Stimulated activated CD4-positive, alpha-beta T cell treated with anti-CD3 and anti-CD28 coated beads, Interleukin-12 subunit alpha, Interleukin-12 subunit beta, amount 100 ng/mL, for 48 hours (primary cell): ENCODE results near the gene SLCO4A1.

Experiments
- DNase-seq, 3 donors: peaks; one replicate each; pipeline ENCODE4 v3.0.0-alpha.2; 2020; ENCODE audit warnings: low read depth in 2 of 3, low spot score in 1 of 3

SLCO4A1 gene

GRCh38 chr20:62642051-62642665 lies at the start of gene SLCO4A1:
Gene SLCO4A1 (plus strand): TSS chr20:62642503. CDS start chr20:62656455, 13,952 bp downstream.
- peak; percentile 70 to 86 (median 82) for DNase-seq

- DNase-seq, result no peak
These were observed 49.7 kb upstream of the SLCO4A1 start for GRCh38 chr20:62592506-62593177.

DNA sequence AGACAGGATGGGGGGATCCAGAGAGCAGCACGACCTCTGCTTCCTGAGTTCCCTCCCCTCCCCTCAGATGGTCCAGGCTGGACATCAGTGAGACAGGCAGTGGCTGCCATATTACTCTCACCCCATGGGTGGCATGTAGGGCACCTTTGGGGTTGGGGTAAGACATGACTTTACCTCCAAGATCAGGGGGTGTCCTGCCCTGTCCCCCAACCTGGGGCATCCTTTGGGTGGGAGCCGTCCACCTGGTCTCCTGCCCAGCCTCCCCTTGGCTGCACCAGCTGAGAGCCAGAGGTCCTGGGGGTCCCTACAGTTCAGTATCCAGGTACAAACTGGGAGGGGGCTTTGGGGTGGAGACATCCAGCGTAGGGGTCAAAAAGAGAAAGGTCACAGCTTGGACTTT lies 48.7 kb upstream of the SLCO4A1 start:
- DNase-seq, result no peak

- no peak for DNase-seq
These were observed 47.2 kb upstream of the SLCO4A1 start for GRCh38 chr20:62595069-62595468.

GRCh38 chr20:62595491-62595890 lies 46.8 kb upstream of the SLCO4A1 start:
- DNase-seq, result no peak

DNA sequence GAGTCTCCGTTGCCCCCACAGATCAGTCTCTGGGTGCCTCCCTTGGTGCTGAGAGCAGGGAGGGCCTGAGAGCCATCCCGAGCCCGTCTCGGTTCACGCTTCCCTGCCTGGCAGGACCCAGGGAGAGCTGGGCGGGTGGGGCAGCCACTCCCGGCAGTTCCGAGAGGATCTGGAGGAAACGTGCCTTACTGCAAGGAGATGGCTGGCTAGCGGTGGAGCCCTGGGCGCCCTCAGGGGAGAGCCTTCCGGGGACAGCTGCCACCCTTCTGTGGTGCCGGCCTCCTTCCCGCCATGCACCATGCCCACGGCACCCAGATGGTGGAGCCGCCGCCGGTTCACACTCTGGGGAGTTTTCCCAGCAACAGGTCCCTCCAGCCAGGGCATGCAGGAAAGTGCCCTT lies 45.8 kb upstream of the SLCO4A1 start:
- DNase-seq, result no peak

DNA sequence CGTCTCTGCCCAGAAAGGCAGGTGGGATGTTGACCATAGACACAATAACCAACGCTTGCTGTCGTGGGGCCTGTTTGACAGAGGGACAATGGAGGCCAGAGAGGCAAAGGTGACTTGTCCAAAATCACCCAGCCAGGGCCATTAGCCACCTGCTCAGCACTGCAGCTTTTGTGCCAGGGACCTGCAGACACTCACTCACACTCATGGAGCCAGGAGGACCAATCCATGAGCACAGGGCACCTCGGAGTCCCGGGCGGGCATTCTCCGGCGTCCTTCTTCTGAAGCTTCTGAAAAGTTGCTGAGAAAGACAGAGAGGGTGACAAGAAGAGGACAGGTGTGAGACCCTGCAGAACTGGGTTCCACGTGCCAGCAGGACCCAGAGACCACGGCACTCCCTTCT lies 45.4 kb upstream of the SLCO4A1 start:
- no peak for DNase-seq

DNA sequence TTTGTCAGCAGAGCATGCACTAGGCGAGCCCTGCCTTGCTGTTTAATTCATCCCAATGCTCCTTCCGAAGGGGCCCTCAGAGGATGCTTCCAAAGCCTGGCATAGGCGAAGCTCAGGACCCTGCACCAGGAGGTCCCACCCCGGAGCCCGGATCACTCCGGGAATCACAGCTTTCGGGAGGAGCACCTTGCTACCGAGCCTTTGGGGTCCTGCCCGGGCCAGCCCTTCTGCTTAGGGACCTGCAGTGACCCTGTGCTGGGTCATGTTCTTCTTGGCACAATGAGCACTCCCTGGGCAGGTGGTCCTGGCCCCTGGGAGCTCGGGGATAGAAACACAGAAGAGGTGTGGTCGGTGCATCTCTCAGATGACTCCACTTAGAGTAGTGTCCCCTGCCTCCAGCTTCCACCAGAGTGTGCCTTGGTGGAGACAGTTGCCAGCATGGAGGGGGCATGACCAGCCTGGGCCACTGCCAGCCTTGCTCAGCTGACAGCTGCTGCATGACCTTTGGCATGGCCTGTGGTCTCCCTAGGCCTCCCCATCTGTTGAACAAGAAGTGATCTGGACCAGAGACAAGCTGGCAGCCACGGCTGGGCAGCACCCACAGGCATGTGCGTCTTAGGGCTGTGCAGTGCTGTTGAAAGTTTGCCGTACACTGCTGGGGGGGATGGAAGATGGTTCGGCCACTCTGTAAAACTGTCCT lies 44.7 kb upstream of the SLCO4A1 start:
- DNase-seq, result no peak

DNA sequence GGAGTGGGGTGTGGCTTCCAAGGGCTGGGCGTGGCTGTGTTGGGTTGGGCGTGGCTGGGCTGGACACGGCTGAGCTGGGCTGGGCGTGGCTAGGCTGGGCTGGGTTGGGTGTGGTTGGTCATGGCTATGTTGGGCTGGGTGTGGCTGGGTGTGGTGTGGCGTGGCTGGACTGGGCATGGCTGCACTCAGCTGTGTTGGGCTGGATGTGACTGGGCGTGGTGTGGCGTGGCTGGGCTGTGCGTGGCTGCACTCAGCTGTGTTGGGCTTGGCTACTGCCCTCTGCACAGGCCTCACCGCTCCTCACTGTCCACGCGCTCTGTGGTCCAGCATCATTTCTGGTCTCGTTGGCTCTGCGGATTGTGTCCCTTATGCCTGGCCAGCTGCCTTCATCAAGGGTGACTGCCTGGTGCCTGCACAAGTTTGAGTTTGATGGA lies 43.5 kb upstream of the SLCO4A1 start:
- no peak for DNase-seq

- DNase-seq, result no peak
These were observed 42.8 kb upstream of the SLCO4A1 start for GRCh38 chr20:62599216-62600110.

DNA sequence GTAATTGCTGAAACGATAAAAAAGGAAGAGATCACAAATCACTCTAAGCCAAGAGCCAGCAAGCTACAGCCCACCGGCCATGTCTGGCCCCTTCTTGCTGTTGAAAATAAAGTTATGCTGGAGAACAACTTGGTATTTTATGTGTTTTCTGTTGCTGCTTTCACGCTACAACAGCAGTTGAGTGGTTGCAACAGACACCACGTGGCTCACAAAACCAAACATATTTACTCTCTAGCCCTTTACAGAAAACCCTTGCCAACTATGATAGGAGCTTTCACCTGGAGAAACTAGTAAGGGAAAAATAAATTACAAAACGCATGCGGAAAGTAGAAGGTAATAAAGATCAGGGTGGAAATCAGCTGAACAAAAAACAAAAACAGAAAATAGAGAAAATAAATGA lies 41.1 kb upstream of the SLCO4A1 start:
- no peak for DNase-seq

GRCh38 chr20:62601714-62602113 lies 40.6 kb upstream of the SLCO4A1 start:
- DNase-seq, result no peak

- no peak for DNase-seq
These were observed 39.8 kb upstream of the SLCO4A1 start for GRCh38 chr20:62602550-62602949.

DNA sequence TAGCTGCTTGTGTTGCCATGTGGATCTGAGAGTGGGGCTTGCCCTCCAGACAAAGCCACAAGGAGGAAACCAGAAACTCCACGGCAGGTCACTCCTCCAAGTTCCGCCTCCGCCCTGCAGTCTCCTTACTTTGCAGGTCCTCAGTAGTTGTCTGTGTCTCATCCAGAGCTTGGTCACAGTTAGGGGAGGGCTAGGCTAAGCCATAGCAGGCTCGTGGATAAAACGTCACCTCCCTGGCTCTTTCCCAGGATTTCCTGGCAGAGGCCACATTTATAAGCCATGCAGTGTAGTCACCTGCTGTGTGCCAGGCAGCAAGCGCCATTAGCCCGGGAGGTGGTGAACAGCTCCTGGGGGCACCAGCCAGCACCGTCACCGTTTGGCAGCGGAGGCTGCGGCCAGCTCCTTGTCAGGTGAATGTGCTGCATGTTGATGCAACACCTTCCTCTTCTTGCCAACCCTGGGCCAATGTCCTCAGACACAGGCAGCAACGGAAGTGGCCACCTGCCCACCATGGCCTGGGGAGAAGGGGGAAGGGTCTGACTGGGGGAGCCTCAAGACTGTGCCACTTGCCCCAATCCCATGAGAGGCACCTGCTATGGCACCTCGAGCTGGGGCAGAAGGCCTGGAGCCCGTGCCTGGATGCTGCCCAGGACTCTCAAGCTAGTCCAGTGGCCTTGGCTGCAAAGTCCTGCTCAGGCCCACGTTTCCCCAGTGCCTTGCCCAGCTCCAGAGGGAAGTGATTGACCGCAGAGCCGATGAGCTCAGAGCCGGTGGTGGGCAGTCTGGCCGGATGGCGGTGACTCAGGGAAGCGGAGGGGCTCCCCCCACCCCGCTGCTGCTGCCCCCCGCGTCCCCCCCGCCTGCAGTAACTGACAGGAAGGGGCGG lies 39.0 kb upstream of the SLCO4A1 start:
- no peak for DNase-seq

DNA sequence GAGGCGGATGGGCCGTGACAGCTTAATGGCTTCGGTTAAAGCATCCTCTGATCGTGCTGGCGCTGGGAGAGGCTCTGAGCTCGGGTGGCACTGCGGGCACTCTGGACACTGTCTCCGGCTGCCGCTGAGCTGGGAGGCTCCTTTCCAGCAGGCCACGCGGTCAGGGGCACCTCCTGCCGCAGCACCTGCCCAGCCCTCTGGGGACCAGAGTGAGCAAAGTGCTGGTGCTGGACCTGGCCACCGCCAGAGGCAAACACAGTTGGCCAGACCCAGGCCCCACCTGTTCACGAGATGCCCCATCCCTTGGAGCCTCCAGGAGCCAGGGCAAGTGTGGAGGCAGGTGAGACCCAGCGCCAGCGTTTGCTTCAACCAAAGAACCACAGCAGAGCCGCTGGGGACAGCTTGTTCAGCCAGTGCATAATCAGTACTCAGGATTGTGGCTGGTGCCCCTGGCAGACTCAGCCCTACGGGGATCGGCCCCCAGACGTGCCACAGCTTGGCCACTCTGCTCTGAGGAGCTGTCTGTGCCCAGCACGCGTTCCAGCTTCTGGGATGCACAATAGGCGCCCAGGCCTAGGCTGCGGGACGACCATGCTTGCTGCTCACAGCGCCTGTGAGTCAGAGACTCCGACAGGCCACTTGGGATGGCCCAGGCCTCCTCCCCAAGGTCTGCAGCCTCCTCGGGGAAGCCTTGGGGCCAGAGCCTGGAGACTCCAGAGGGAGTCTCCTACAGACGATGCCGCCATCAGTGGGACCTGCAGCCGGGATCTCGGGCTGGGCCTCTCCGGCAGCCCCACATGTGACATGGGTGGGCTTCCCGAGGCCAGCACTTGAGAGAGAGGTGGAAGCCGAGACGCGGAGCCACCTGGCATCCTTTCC lies 38.2 kb upstream of the SLCO4A1 start:
- DNase-seq, result no peak

DNA sequence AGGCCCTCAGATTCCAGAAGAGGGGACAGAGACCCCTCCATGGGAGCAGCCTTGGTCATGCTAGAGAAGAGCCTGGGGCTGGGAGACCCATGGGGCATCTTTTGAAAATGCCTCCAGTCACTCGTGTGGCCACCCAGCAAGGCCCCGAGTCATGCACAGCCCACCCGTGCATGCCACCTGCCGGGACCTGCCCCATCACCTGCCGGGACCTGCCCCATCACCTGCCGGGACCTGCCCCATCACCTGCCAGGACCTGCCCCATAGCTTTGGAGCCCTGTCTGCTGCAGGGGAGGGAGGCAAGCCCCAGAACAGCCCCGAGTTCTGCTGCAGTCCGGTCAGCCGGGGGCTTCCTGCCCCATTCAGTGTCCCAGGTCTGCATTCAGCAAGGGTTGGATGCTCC lies 37.5 kb upstream of the SLCO4A1 start:
- DNase-seq, result no peak

GRCh38 chr20:62605236-62605943 lies 36.9 kb upstream of the SLCO4A1 start:
- DNase-seq, result no peak

- DNase-seq, result no peak
These were observed 36.3 kb upstream of the SLCO4A1 start for GRCh38 chr20:62606016-62606415.
